Heart left ventricle (tissue), 13 donors: Measurements from ENCODE around the gene NUDT19.

Experiments used
- CTCF ChIP-seq, 12 donors: fragments of 200-600 bp; sonication (generic) in 4 of 12; IDR thresholded peaks; one replicate each; pipeline versions ENCODE4 v1.5.0 to v1.8.0; 2018 to 2022; ENCODE audit warnings: antibody characterized with exemption in 12 of 12, mild to moderate bottlenecking in 5 of 12
- POLR2A ChIP-seq, 2 donors: fragments of 450-650 bp; IDR thresholded peaks; one replicate each; pipeline ENCODE4 v1.6.1; 2017; ENCODE audit warnings: antibody characterized with exemption in 2 of 2, mild to moderate bottlenecking in 2 of 2, moderate library complexity in 2 of 2
- donor health status: ischemic (EF 13 %, LVEDD 7.1; RV severe dilation, severe dysfunction).
- donor health status: DM: no; HTN: yes; CAD: no.
- donor health status: DM: no; HTN: no; CAD: no.
- donor health status: ischemic (EF 25% LVEDD 6.9; RV normal size, moderate dysfunction).
- donor health status: ischemic (EF 25% LVEDD 5.7; RV mildly dilated, moderate dysfunction).
- donor health status: ischemic (EF 35%, LVEDD 5.7; RV mildly dilated, moderate dysfunction).
- donor health status: nonischemic (EF 11% LVEDD 7.7; RV severe dilation, severe dysfunction).
- donor health status: DM: yes; HTN: yes; CAD: no.
- donor health status: PGD.
- donor health status: ischemic (EF 29% LVEDD 5.4; RV normal size, mild dysfunction).
- donor health status: nonischemic (EF 23%, LVEDD 6.1; RV moderate dilation, normal function).

- TF ChIP-seq CTCF (IDR thresholded peaks at IDR 0.05): no peak
- TF ChIP-seq POLR2A (IDR thresholded peaks at IDR 0.05): no peak
Measured at GRCh38 chr19:32675720-32676185, 15.9 kb upstream of the NUDT19 start, which contains the start of gene RGS9BP.
